Gastrocnemius medialis (tissue), 4 donors: ENCODE data around the gene GNL3. TPM values are rescaled to one million over a fixed set of nuclear protein-coding genes. Genes with fewer than 3 reads are reported as not detected.

ENCODE experiments used
- ATAC-seq, 2 donors: fragments of 150-250 bp; one replicate each; pipeline ENCODE4 v1.9.1; 2016
- DNase-seq, 2 donors: peaks; one replicate each; pipeline ENCODE4 v3.0.0-alpha.2; 2019
- H3K27ac ChIP-seq, 4 donors: fragments of 200-600 bp; sonication (generic); 1 replicate in 1 of 4; 2 replicates in 3 of 4; pipeline ENCODE4 v1.5.1; 2016 to 2018; ENCODE audit warnings: mild to moderate bottlenecking in 2 of 4, moderate library complexity in 1 of 4
- H3K27me3 ChIP-seq, 3 donors: fragments of 200-600 bp; sonication (generic) in 2 of 3; 1 replicate in 1 of 3; 2 replicates in 2 of 3; pipeline versions ENCODE4 v1.5.1 to v1.6.0; 2016 to 2019; ENCODE audit warnings: mild to moderate bottlenecking in 1 of 3, moderate library complexity in 1 of 3
- H3K36me3 ChIP-seq, 2 donors: fragments of 200-600 bp; sonication (generic) in 1 of 2; one replicate each; pipeline ENCODE4 v1.5.1; 2017 to 2018
- H3K4me1 ChIP-seq, 2 donors: fragments of 200-600 bp; sonication (generic) in 1 of 2; one replicate each; pipeline ENCODE4 v1.5.1; 2016 to 2017; ENCODE audit warnings: mild to moderate bottlenecking in 2 of 2
- H3K4me3 ChIP-seq, 4 donors: fragments of 200-600 bp; sonication (generic) in 3 of 4; 1 replicate in 1 of 4; 2 replicates in 3 of 4; pipeline ENCODE4 v1.5.1; 2016 to 2019; ENCODE audit warnings: mild to moderate bottlenecking in 2 of 4
- H3K9me3 ChIP-seq, 3 donors: fragments of 200-600 bp; sonication (generic) in 2 of 3; 1 replicate in 1 of 3; 2 replicates in 2 of 3; pipeline ENCODE4 v1.5.1; 2016 to 2019
- POLR2A ChIP-seq, 2 donors: fragments of 450-650 bp; IDR thresholded peaks; one replicate each; pipeline ENCODE4 v1.6.1; 2017; ENCODE audit warnings: antibody characterized with exemption in 2 of 2, mild to moderate bottlenecking in 2 of 2, moderate library complexity in 2 of 2
- in situ Hi-C, 4 donors: fragments of 200-750 bp; cut with MboI; loops; one replicate each; pipeline versions ENCODE4 v1.15.0 to v1.8.0; 2017; ENCODE audit warnings: low sequenced_read_pairs in 4 of 4
- intact Hi-C: fragments of 100-400 bp; cut with DNase I; formaldehyde crosslinking; loops from one replicate; pipeline ENCODE4 v1.15.1; 2023; ENCODE audit warnings: low total_unique reads
- total RNA-seq, 4 donors: library from RNA; depleted of rRNA; stranded (reverse); fragments of >200 nt; gene quantifications; one replicate each; pipeline versions ENCODE4 v1.1.0 to v1.2.3, GENCODE V29; 2016
- TF ChIP-seq, protein P1 (sequence below), 5 experiments: fragments of 450-650 bp in 3 of 5; fragments of 200-600 bp in 2 of 5; sonication (generic) in 2 of 5; IDR thresholded peaks in 4 of 5; conservative IDR thresholded peaks in 1 of 5; 1 replicate in 4 of 5; 2 replicates in 1 of 5; pipeline ENCODE4 v1.5.1; 2016 to 2019; ENCODE audit warnings: antibody characterized with exemption in 5 of 5, mild to moderate bottlenecking in 3 of 5, moderate library complexity in 3 of 5

Gene GNL3
- total RNA-seq, 4 donors from 2014 or later = 67.6 to 108 (median 94.2) TPM

GRCh38 chr3:52696830-52697631 is 11.2 kb downstream of the GNL3 start:
- ATAC-seq (no peak), DNase-seq (no peak)
- Histone ChIP-seq H3K9me3 (no peaks in the 10 kb centered on the region), H3K4me1 (no peaks in the 10 kb centered on the region), H3K4me3 (no peak overlapping the region), H3K27ac (no peak overlapping the region), H3K27me3 (no peaks in the 10 kb centered on the region), H3K36me3 (peaks cover 12 to 62% of the 10 kb centered on the region in 2 donors)
- intact Hi-C loops (no loop called here), in situ Hi-C loops (no loop called here)
- TF ChIP-seq POLR2A (IDR thresholded peaks at IDR 0.05) = no peak
- TF ChIP-seq, protein P1, sequence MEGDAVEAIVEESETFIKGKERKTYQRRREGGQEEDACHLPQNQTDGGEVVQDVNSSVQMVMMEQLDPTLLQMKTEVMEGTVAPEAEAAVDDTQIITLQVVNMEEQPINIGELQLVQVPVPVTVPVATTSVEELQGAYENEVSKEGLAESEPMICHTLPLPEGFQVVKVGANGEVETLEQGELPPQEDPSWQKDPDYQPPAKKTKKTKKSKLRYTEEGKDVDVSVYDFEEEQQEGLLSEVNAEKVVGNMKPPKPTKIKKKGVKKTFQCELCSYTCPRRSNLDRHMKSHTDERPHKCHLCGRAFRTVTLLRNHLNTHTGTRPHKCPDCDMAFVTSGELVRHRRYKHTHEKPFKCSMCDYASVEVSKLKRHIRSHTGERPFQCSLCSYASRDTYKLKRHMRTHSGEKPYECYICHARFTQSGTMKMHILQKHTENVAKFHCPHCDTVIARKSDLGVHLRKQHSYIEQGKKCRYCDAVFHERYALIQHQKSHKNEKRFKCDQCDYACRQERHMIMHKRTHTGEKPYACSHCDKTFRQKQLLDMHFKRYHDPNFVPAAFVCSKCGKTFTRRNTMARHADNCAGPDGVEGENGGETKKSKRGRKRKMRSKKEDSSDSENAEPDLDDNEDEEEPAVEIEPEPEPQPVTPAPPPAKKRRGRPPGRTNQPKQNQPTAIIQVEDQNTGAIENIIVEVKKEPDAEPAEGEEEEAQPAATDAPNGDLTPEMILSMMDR (IDR thresholded peaks at IDR 0.05 in 4 of 5, conservative IDR thresholded peaks at IDR 0.05 in 1 of 5) = no peak

DNA sequence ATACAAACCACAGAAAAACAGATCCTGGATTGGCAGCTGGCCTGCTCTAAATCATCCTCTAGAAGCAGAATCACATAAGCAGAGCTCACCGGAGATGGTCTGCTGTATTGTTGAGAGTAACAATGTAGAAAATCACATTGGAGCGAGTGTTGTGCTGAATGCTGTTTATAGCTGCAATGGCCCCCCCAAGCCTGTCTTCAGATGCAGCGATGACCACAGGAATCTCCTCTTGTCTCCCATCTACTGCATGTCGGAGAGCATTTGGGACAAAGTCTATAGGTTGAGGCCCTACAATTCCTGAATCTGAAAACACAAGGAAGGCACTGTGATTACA is 11.8 kb downstream of the GNL3 start:
- H3K9me3 ChIP-seq = no peaks in the 10 kb centered on the region
- no peaks in the 10 kb centered on the region for H3K4me1 ChIP-seq
- H3K4me3 ChIP-seq = no peak overlapping the region
- H3K27me3 ChIP-seq = no peaks in the 10 kb centered on the region
- intact Hi-C loops (no loop called here), in situ Hi-C loops (no loop called here)
- TF ChIP-seq, protein P1 (IDR thresholded peaks at IDR 0.05 in 4 of 5, conservative IDR thresholded peaks at IDR 0.05 in 1 of 5) = no peak
- no peak for TF ChIP-seq POLR2A (IDR thresholded peaks at IDR 0.05)
- H3K36me3 ChIP-seq = peaks cover 12 to 57% of the 10 kb centered on the region in 2 donors
- DNase-seq = no peak
- no peak for ATAC-seq
- H3K27ac ChIP-seq = no peak overlapping the region

- peaks cover 33 to 34% of the 10 kb centered on the region in 2 donors for H3K4me1 ChIP-seq
- no peaks in the 10 kb centered on the region for H3K27me3 ChIP-seq
- ATAC-seq (no peak), DNase-seq (no peak)
- peaks cover 0 to 15% of the 10 kb centered on the region in 2 donors for H3K36me3 ChIP-seq
- intact Hi-C loops = no loop called here
- H3K9me3 ChIP-seq = no peaks in the 10 kb centered on the region
- no peak overlapping the region for H3K4me3 ChIP-seq
- no peak for TF ChIP-seq POLR2A (IDR thresholded peaks at IDR 0.05)
- TF ChIP-seq, protein P1 (IDR thresholded peaks at IDR 0.05 in 4 of 5, conservative IDR thresholded peaks at IDR 0.05 in 1 of 5) = no peak
- in situ Hi-C loops = no loop called here
- peak overlapping the region in 2 of 4 donors; percentile 2 to 88 for H3K27ac ChIP-seq
Observed at GRCh38 chr3:52703341-52703740, 17.5 kb downstream of the GNL3 start.

GRCh38 chr3:52704611-52705437 is 19.0 kb downstream of the GNL3 start:
- peak in 1 of 2 donors; percentile 42 for DNase-seq
- intact Hi-C loops = loop anchor here (1.0 to 5.0 kb wide), 2 partner anchors 20 to 342 kb away; partner anchors contain the start of genes PBRM1 and SFMBT1

More at GRCh38 chr3:52704611-52705437, 19.0 kb downstream of the GNL3 start:
- Histone ChIP-seq H3K4me1 (peaks cover 33 to 34% of the 10 kb centered on the region in 2 donors), H3K36me3 (peaks cover 0 to 19% of the 10 kb centered on the region in 2 donors), H3K27me3 (no peaks in the 10 kb centered on the region), H3K4me3 (peak overlapping the region; percentile 79 to 97 (median 94)), H3K9me3 (no peaks in the 10 kb centered on the region), H3K27ac (peak overlapping the region; percentile 80 to 93 (median 85))
- TF ChIP-seq, protein P1 (IDR thresholded peaks at IDR 0.05 in 4 of 5, conservative IDR thresholded peaks at IDR 0.05 in 1 of 5) = no peak
- no peak for TF ChIP-seq POLR2A (IDR thresholded peaks at IDR 0.05)
- ATAC-seq = peak; percentile 10 to 14
- in situ Hi-C loops = no loop called here
